Thoracic aorta (tissue), 2 donors: ENCODE results near the gene LORICRIN. TPM values are rescaled to one million over a fixed set of nuclear protein-coding genes. Genes with fewer than 3 reads are reported as not detected.

Source experiments
- ATAC-seq: fragments of 150-250 bp; one replicate; pipeline ENCODE4 v1.8.0; 2017; ENCODE audit warnings: low read depth; ENCODE audit not compliant: insufficient number of reproducible peaks, low FRiP score
- DNase-seq: peaks from one replicate; pipeline ENCODE4 v3.0.0-alpha.2; 2020; ENCODE audit warnings: low spot score
- H3K27ac ChIP-seq, 2 donors: fragments of 200-600 bp; sonication (generic); 1 replicate in 1 of 2; 2 replicates in 1 of 2; pipeline ENCODE4 v1.5.1; 2016; ENCODE audit warnings: mild to moderate bottlenecking in 2 of 2, moderate library complexity in 2 of 2
- H3K27me3 ChIP-seq: fragments of 200-600 bp; sonication (generic); replicated peaks from 2 replicates; pipeline ENCODE4 v1.6.0; 2016; ENCODE audit warnings: mild to moderate bottlenecking; ENCODE audit not compliant: insufficient read depth
- H3K36me3 ChIP-seq: fragments of 200-600 bp; sonication (generic); one replicate; pipeline ENCODE4 v1.5.1; 2016
- H3K4me1 ChIP-seq, 2 donors: fragments of 200-600 bp; sonication (generic); 1 replicate in 1 of 2; 2 replicates in 1 of 2; pipeline versions ENCODE4 v1.5.1 to v1.6.0; 2016; ENCODE audit warnings: low read depth in 2 of 2, mild to moderate bottlenecking in 1 of 2; ENCODE audit not compliant: control insufficient read depth in 1 of 2
- H3K4me3 ChIP-seq: fragments of 200-600 bp; sonication (generic); 2 replicates; pipeline ENCODE4 v1.5.1; 2016; ENCODE audit warnings: mild to moderate bottlenecking
- H3K9me3 ChIP-seq: fragments of 200-600 bp; sonication (generic); 2 replicates; pipeline ENCODE4 v1.5.1; 2016
- total RNA-seq, 2 donors: library from RNA; depleted of rRNA; stranded (reverse); fragments of >200 nt; gene quantifications; one replicate each; pipeline versions ENCODE4 v1.1.0 to v1.2.3, GENCODE V29; 2016
- TF ChIP-seq, protein P1 (sequence below): fragments of 200-600 bp; sonication (generic); IDR thresholded peaks from one replicate; pipeline ENCODE4 v1.5.1; 2019; ENCODE audit warnings: antibody characterized with exemption

LORICRIN gene
- total RNA-seq, 2 donors from 2014 or later, result not detected

DNA sequence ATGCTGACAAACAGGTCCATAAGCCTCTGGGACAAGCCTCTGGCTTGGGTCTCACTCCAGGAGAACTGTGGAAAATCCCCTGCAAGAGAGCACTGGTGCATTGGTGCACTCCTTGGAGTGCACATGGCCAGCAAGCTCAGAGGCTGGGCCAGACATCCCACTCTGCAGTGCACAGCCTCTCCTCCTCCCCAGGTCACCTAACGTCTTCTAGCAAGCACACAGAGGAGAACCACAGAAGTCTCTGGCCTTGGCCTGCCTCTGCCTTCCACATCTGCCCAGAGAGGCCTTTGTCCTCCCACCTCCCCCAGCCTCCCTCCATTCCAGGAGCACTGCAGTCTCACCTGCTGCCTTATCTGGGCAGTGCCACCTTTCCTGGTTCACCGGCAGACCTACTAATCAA is 49.1 kb downstream of the LORICRIN start:
- H3K27ac ChIP-seq, result no peak overlapping the region
- TF ChIP-seq, protein P1, sequence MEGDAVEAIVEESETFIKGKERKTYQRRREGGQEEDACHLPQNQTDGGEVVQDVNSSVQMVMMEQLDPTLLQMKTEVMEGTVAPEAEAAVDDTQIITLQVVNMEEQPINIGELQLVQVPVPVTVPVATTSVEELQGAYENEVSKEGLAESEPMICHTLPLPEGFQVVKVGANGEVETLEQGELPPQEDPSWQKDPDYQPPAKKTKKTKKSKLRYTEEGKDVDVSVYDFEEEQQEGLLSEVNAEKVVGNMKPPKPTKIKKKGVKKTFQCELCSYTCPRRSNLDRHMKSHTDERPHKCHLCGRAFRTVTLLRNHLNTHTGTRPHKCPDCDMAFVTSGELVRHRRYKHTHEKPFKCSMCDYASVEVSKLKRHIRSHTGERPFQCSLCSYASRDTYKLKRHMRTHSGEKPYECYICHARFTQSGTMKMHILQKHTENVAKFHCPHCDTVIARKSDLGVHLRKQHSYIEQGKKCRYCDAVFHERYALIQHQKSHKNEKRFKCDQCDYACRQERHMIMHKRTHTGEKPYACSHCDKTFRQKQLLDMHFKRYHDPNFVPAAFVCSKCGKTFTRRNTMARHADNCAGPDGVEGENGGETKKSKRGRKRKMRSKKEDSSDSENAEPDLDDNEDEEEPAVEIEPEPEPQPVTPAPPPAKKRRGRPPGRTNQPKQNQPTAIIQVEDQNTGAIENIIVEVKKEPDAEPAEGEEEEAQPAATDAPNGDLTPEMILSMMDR, result no peak
- ATAC-seq, result no peak
- no peaks in the 10 kb centered on the region for H3K9me3 ChIP-seq
- H3K27me3 ChIP-seq, result no peaks in the 10 kb centered on the region
- no peaks in the 10 kb centered on the region for H3K36me3 ChIP-seq
- H3K4me3 ChIP-seq, result no peak overlapping the region
- DNase-seq, result no peak
- H3K4me1 ChIP-seq, result no peaks in the 10 kb centered on the region

GRCh38 chr1:153309441-153309840 is 50.0 kb downstream of the LORICRIN start:
- Histone ChIP-seq H3K4me3 (no peak overlapping the region), H3K27ac (no peak overlapping the region), H3K4me1 (no peaks in the 10 kb centered on the region), H3K9me3 (no peaks in the 10 kb centered on the region), H3K27me3 (no peaks in the 10 kb centered on the region), H3K36me3 (no peaks in the 10 kb centered on the region)
- ATAC-seq (no peak), DNase-seq (no peak)
- TF ChIP-seq, protein P1, result no peak

GRCh38 chr1:153310526-153310925 is 51.0 kb downstream of the LORICRIN start:
- TF ChIP-seq, protein P1, result no peak
- Histone ChIP-seq H3K9me3 (no peaks in the 10 kb centered on the region), H3K4me3 (no peak overlapping the region), H3K27me3 (no peaks in the 10 kb centered on the region), H3K36me3 (no peaks in the 10 kb centered on the region), H3K27ac (no peak overlapping the region), H3K4me1 (no peaks in the 10 kb centered on the region)
- no peak for ATAC-seq
- DNase-seq, result no peak

Other genes starting within 250 kb of the LORICRIN start
- gene SPRR1B, start 228.5 kb upstream of the LORICRIN start, total RNA-seq, result not detected
- not detected for gene SPRR2D, start 218.6 kb upstream of the LORICRIN start, total RNA-seq
- not detected for gene SPRR2A, start 202.2 kb upstream of the LORICRIN start, total RNA-seq
- gene SPRR2B, start 188.1 kb upstream of the LORICRIN start, total RNA-seq, result not detected
- not detected for gene SPRR2E, start 165.2 kb upstream of the LORICRIN start, total RNA-seq
- not detected for gene SPRR2F, start 146.2 kb upstream of the LORICRIN start, total RNA-seq
- gene SPRR2G, start 108.8 kb upstream of the LORICRIN start, total RNA-seq, result not detected
- not detected for gene LELP1, start 56.3 kb upstream of the LORICRIN start, total RNA-seq
- not detected for gene PRR9, start 42.1 kb upstream of the LORICRIN start, total RNA-seq
- gene PGLYRP3, start 53.3 kb downstream of the LORICRIN start, total RNA-seq, result not detected
- gene PGLYRP4, start 89.2 kb downstream of the LORICRIN start, total RNA-seq, result not detected
- gene S100A9, start 98.2 kb downstream of the LORICRIN start, total RNA-seq, result 100 to 1,000 TPM; 138 to 478 TPM
- 10 to 100 TPM in 1 of 2 donors, not detected in 1; 22.5 TPM for gene S100A12, start 115.9 kb downstream of the LORICRIN start, total RNA-seq
- 10 to 100 TPM; 31.5 to 95.4 TPM for gene S100A8, start 131.4 kb downstream of the LORICRIN start, total RNA-seq
- not detected for gene S100A7A, start 156.8 kb downstream of the LORICRIN start, total RNA-seq
- gene S100A7, start 201.0 kb downstream of the LORICRIN start, total RNA-seq, result not detected